HEK293 (cell line): ENCODE data around the gene CSMD2.

Experiments
- CTCF ChIA-PET: fragments of 350-600 bp; formaldehyde crosslinking; extraction: SDS; loops from one replicate; lab custom pipeline; 2021; ENCODE audit warnings: antibody characterized with exemption; lab: Yijun Ruan, JAX
- POLR2A ChIA-PET: fragments of 300-600 bp; formaldehyde crosslinking; extraction: SDS; loops from one replicate; lab custom pipeline; 2020; ENCODE audit warnings: antibody characterized with exemption, inconsistent platforms; lab: Yijun Ruan, JAX
- H3K27ac ChIP-seq: fragments of 200-500 bp; sonication (Bioruptor generic); 2 replicates; pipeline ENCODE4 v1.5.1; 2014; ENCODE audit warnings: low read depth, low read length, control low read depth, inconsistent platforms; ENCODE audit errors: extremely low read depth
- H3K36me3 ChIP-seq, 2 experiments: fragments of 200-500 bp in 1 of 2; sonication (Bioruptor generic) in 1 of 2; 1 replicate in 1 of 2; 2 replicates in 1 of 2; pipeline ENCODE4 v1.5.1; 2014 to 2017; ENCODE audit warnings: inconsistent platforms in 2 of 2, low read length in 2 of 2; ENCODE audit not compliant: control insufficient read depth in 2 of 2, insufficient read depth in 1 of 2
- H3K4me1 ChIP-seq: fragments of 200-500 bp; sonication (Bioruptor generic); 2 replicates; pipeline ENCODE4 v1.5.1; 2014; ENCODE audit warnings: mild to moderate bottlenecking, low read length, inconsistent platforms; ENCODE audit not compliant: control insufficient read depth, insufficient read depth
- H3K4me3 ChIP-seq: 2 replicates; pipeline ENCODE4 v1.5.1; 2011; ENCODE audit warnings: low read depth, mild to moderate bottlenecking, control low read depth, low read length, moderate library complexity
- H3K9me3 ChIP-seq: fragments of 200-500 bp; sonication (Bioruptor generic); 2 replicates; pipeline ENCODE4 v1.5.1; 2014; ENCODE audit warnings: low read depth, low read length, inconsistent platforms; ENCODE audit not compliant: control insufficient read depth, insufficient read depth
- BCL6B ChIP-seq: fragments of 450-650 bp; formaldehyde crosslinking; IDR thresholded peaks from 2 replicates; pipeline ENCODE4 v1.5.1; 2017; ENCODE audit warnings: missing biosample characterization, missing genetic modification characterization
- HOXA7 ChIP-seq: sonication (generic); formaldehyde crosslinking; IDR thresholded peaks from 2 replicates; pipeline ENCODE4 v1.8.1; 2022; ENCODE audit warnings: missing genetic modification reagents, borderline replicate concordance
- KLF10 ChIP-seq: fragments of 450-650 bp; IDR thresholded peaks from 2 replicates; pipeline ENCODE4 v1.5.1; 2018; ENCODE audit warnings: missing biosample characterization, mild to moderate bottlenecking, missing genetic modification characterization
- KLF7 ChIP-seq: fragments of 450-650 bp; formaldehyde crosslinking; IDR thresholded peaks from 2 replicates; pipeline ENCODE4 v1.5.1; 2016; ENCODE audit warnings: missing biosample characterization, missing genetic modification characterization, borderline replicate concordance
- SCRT2 ChIP-seq: fragments of 450-650 bp; formaldehyde crosslinking; IDR thresholded peaks from 2 replicates; pipeline ENCODE4 v1.5.1; 2016; ENCODE audit warnings: missing biosample characterization, missing genetic modification characterization
- ZBTB11 ChIP-seq: fragments of 450-650 bp; formaldehyde crosslinking; conservative IDR thresholded peaks from 2 replicates; pipeline ENCODE4 v1.5.1; 2016; ENCODE audit warnings: low read depth, missing biosample characterization, missing genetic modification characterization
- ZBTB6 ChIP-seq: fragments of 450-650 bp; formaldehyde crosslinking; IDR thresholded peaks from 2 replicates; pipeline ENCODE4 v1.5.1; 2017; ENCODE audit warnings: missing biosample characterization, missing genetic modification characterization
- ZBTB8A ChIP-seq: fragments of 450-650 bp; formaldehyde crosslinking; IDR thresholded peaks from 2 replicates; pipeline ENCODE4 v1.5.1; 2016; ENCODE audit warnings: missing biosample characterization, missing genetic modification characterization
- ZEB2 ChIP-seq: fragments of 450-650 bp; formaldehyde crosslinking; IDR thresholded peaks from 2 replicates; pipeline ENCODE4 v1.5.1; 2016; ENCODE audit warnings: missing biosample characterization, missing genetic modification characterization
- ZNF114 ChIP-seq: fragments of 450-650 bp; formaldehyde crosslinking; IDR thresholded peaks from 2 replicates; pipeline ENCODE4 v1.5.0; 2017; ENCODE audit warnings: missing biosample characterization, missing genetic modification characterization
- ZNF510 ChIP-seq: fragments of 450-650 bp; formaldehyde crosslinking; IDR thresholded peaks from 2 replicates; pipeline ENCODE4 v1.5.1; 2018; ENCODE audit warnings: mild to moderate bottlenecking, missing genetic modification characterization, missing biosample characterization; ENCODE audit not compliant: insufficient replicate concordance
- ZNF513 ChIP-seq: fragments of 450-650 bp; IDR thresholded peaks from 2 replicates; pipeline ENCODE4 v1.5.1; 2018; ENCODE audit warnings: missing biosample characterization, missing genetic modification characterization
- ZNF629 ChIP-seq: fragments of 450-650 bp; formaldehyde crosslinking; IDR thresholded peaks from 2 replicates; pipeline ENCODE4 v1.5.1; 2017; ENCODE audit warnings: missing biosample characterization, missing genetic modification characterization
- ZNF692 ChIP-seq: fragments of 450-650 bp; formaldehyde crosslinking; IDR thresholded peaks from 2 replicates; pipeline ENCODE4 v1.5.1; 2016; ENCODE audit warnings: missing biosample characterization, missing genetic modification characterization
- ZNF791 ChIP-seq: fragments of 450-650 bp; formaldehyde crosslinking; IDR thresholded peaks from 2 replicates; pipeline ENCODE4 v1.5.1; 2016; ENCODE audit warnings: missing biosample characterization, missing genetic modification characterization
- ZSCAN16 ChIP-seq: fragments of 450-650 bp; formaldehyde crosslinking; IDR thresholded peaks from 2 replicates; pipeline ENCODE4 v1.5.1; 2016; ENCODE audit warnings: missing biosample characterization, missing genetic modification characterization
- ZSCAN23 ChIP-seq: fragments of 450-650 bp; formaldehyde crosslinking; IDR thresholded peaks from 2 replicates; pipeline ENCODE4 v1.5.1; 2016; ENCODE audit warnings: missing biosample characterization, missing genetic modification characterization
- ZSCAN30 ChIP-seq: fragments of 450-650 bp; IDR thresholded peaks from 2 replicates; pipeline ENCODE4 v1.5.1; 2018; ENCODE audit warnings: missing biosample characterization, mild to moderate bottlenecking, missing genetic modification characterization, moderate library complexity
- ZSCAN5A ChIP-seq: fragments of 450-650 bp; formaldehyde crosslinking; IDR thresholded peaks from 2 replicates; pipeline ENCODE4 v1.5.1; 2016; ENCODE audit warnings: missing biosample characterization, missing genetic modification characterization

CSMD2 gene

GRCh38 chr1:33864460-33865389 is 300.3 kb downstream of the CSMD2 start:
- POLR2A ChIA-PET: no interaction called here
- CTCF ChIA-PET: no interaction called here

GRCh38 chr1:33863779-33864178 is 301.3 kb downstream of the CSMD2 start, which contains the start of gene HMGB4:
HMGB4 (plus strand) TSS chr1:33864079; CDS start chr1:33864192, 113 bp downstream.
- Histone ChIP-seq H3K36me3 (no peaks in the 10 kb centered on the region), H3K9me3 (no peaks in the 10 kb centered on the region), H3K4me1 (no peaks in the 10 kb centered on the region), H3K4me3 (no peak within 1 kb of the TSS), H3K27ac (no peak within 1 kb of the TSS)
- ChIA-PET CTCF (interaction anchor here (1.6 kb wide), 1 partner anchor 150 kb away, joined by 5 read pairs; no protein-coding TSS in a partner anchor), POLR2A (no interaction called here)
- TF ChIP-seq ZNF791 (tag by site-specific recombination): no peak
- no peak for TF ChIP-seq ZEB2
- TF ChIP-seq ZNF114 (tag by site-specific recombination): no peak
- TF ChIP-seq ZSCAN23 (tag by site-specific recombination): no peak
- no peak for TF ChIP-seq ZBTB11
- TF ChIP-seq ZSCAN30 (tag by site-specific recombination): no peak
- TF ChIP-seq HOXA7 (CRISPR knock-in tag): no peak
- TF ChIP-seq KLF10 (tag by site-specific recombination): no peak

More at GRCh38 chr1:33864460-33865389, 300.3 kb downstream of the CSMD2 start:
- Histone ChIP-seq H3K4me1 (no peaks in the 10 kb centered on the region), H3K36me3 (no peaks in the 10 kb centered on the region), H3K27ac (no peak overlapping the region), H3K4me3 (no peak overlapping the region), H3K9me3 (no peaks in the 10 kb centered on the region)
- TF ChIP-seq ZBTB8A (tag by site-specific recombination): no peak
- no peak for TF ChIP-seq BCL6B (tag by site-specific recombination)
- TF ChIP-seq SCRT2 (tag by site-specific recombination): no peak
- no peak for TF ChIP-seq ZSCAN5A (tag by site-specific recombination)
- TF ChIP-seq ZBTB6 (tag by site-specific recombination): no peak
- no peak for TF ChIP-seq ZNF629
- no peak for TF ChIP-seq ZNF513
- TF ChIP-seq ZNF510: no peak
- TF ChIP-seq ZSCAN16 (tag by site-specific recombination): no peak
- TF ChIP-seq ZNF692 (tag by site-specific recombination): no peak
- TF ChIP-seq KLF7 (tag by site-specific recombination): no peak
